GM21528 (cell line): Measurements from ENCODE around the gene TIFAB.

Experiments
- ATAC-seq: cut with Tn5 transposase; IDR thresholded peaks from one replicate; pipeline ENCODE4 v1.9.1; 2021; ENCODE audit warnings: mild to moderate bottlenecking, moderate library complexity; ENCODE audit not compliant: unreplicated experiment, low FRiP score

TIFAB gene

DNA sequence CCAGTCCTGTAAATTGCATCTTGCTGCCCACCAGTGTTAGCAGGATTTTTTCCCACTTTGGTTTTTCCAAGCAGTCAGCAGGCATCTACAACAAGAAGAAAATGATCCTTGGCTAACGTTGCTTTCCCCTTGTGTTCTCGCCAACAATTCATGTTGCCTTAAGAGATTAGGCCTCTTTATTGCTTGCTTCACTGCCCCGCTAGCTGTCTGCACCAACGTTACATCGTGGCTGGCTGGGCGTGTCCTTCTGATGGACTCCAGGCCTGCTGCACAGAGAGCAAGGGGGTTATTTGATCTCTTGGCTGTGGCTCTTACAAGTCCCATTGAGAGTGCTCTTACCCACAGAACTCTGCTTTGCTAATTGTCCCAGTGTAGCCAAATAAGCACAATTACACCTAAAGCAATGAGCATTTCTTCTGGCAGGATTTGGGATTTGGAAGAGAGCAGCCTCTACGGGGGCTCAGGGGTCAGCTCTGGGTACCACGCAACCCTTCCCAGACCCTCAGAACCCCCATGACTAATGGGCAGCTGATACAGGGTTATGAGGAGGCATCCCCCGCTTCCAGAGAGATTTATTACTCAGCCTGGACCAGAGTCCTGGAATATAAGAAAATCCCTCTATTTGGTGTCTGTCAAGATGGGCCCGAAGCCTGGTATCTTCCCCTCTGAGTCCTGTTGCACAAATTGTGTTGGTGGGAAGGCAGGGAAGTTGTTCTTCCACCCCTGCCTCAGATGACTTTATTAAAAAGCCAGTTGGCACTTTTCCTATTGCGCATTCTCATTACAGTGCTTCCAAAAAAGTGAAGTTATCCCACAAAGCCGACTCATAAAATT lies 22.6 kb downstream of the TIFAB start:
- ATAC-seq: no peak

DNA sequence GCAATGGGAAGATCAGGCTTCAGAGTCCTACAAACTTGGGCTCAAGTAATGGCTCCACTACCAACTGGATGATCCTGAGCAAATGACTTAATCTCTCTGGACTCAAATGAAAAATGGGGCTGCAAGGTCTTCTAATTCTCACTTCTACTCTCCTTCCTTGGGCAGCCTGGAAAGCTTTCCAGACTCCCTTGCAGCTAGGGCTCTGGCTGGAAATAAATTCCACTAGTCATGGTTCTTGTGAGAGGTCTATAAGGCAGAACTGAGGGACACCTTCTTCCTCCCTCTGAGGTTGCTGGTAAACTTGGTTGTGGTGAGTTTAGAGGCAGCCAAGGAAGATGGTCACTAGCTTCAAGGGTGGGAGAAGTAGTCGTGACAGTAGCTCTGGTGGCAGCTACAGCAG lies 23.6 kb downstream of the TIFAB start:
- no peak for ATAC-seq

DNA sequence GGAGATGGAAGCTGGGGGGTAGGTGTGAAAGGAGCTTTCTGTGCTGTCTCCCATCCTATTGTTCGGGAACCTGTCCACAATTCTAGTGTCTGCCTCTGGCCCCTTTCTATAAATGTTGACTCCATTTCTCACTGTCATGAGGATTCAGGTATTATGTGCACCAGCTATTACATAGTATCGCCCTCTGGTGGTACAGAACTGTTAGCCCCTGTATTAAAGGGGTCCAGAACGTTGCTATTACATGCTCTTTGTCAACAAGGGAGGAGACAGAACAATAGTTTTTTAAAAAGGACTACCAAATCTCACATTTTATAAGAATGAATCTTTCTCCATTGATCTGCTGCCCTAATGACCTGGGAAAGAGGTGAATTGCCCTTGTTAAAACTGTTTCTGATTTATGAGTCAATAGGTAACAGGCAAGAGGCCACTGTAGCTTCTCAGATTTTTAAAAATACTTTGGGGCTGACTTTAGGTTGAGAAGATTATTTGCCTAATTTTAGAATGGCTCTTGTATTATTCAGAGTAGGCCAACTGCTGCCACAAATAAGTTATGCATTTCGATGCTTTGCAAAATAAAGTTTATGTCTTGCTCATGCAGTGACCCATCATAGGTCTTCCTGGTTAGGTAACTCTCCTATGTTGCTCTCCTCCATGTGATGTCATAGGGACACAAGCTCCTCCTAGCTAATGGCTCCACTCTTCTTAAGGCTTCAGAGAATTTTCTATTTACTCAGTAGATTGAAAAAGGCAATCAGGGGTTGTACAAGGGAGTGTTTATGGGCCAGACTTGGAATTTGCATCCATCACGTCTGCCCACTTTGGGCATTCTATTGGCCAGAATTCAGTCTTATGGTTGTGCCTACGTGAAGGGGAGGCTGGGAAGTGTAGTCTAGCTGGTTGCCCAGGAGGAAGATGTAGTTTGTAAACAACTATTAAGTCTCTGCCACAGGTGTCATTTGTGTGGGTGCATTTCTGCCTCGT lies 25.8 kb downstream of the TIFAB start:
- peak; percentile 67 for ATAC-seq

GRCh38 chr5:135425641-135426040 lies 26.5 kb downstream of the TIFAB start:
- ATAC-seq: no peak

GRCh38 chr5:135423846-135424168 lies 28.3 kb downstream of the TIFAB start:
- ATAC-seq: no peak

DNA sequence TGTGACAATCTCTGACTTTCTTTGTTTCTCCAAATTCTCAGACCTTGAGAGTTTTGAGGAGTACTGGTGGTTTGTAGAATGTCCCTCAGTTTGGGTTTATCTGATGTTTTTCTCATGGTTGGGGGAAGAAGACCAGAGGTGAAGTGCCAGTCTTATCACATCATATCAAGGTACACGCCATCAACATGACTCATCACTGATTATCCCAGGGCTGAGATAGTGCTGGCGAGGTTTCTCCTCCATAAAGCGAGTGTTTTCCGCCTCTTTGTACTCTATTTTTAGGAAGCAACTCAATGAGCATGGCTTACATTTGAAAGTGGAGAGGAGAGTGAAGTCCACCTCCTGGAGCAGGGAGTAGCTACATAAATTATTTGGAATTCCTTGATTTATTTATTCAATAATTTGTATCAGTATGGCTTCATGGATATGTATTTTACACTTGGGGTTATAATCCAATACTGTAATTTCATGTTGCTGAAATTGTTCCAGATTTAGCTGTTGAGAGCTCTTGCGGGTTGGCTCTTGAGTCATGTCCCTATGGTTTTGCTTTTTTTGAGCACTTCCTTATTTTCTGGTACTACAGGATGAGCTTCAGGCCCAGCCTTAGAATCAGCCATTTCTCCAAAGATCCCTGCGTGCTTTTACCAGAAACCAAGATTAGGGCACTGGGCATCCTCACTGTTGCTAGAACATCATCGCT lies 28.9 kb downstream of the TIFAB start:
- no peak for ATAC-seq

- ATAC-seq: no peak
These were observed 29.7 kb downstream of the TIFAB start for GRCh38 chr5:135422419-135422818.

GRCh38 chr5:135417083-135417482 lies 35.1 kb downstream of the TIFAB start:
- ATAC-seq: no peak

- no peak for ATAC-seq
These were observed 47.1 kb downstream of the TIFAB start for GRCh38 chr5:135405082-135405481.

GRCh38 chr5:135402031-135402430 lies 50.1 kb downstream of the TIFAB start:
- ATAC-seq: no peak

GRCh38 chr5:135400866-135401265 lies 51.3 kb downstream of the TIFAB start:
- ATAC-seq: no peak

DNA sequence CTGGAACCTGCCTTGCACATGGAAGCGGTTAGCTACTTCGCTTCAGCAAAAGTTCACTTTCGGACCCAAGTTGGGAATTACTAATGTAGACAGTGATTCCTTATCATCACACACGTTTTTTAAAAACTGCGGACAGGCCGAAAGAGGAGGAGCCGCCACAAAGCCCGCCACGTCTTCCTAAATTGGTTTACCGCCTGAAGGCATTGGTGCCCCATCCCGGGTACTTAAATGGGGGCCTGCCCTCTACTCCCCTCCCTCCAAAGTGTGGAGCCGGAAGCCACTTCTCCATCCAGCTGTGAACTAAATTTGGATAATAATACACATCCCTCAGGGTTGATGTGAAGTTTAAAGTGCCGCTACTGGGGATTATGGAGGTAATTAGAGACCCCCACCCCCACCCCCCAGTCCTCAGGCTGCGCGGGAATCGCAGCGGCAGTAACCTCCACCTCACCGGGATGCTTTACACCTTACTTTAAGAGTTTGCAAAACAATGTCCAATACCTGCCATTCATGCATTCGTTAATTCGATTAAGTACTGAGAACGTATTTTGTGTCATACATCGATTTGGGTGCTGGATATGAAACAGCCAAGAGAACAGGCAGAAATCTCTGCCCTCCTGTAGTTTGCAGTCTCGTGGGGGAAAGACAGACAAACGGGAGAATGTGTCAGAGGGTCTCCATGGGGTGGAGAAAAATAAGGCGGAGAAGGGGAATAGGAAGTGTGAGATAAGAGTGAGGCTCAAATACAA lies 52.2 kb downstream of the TIFAB start:
- no peak for ATAC-seq

GRCh38 chr5:135398855-135399793 lies 53.0 kb downstream of the TIFAB start, which contains the start of gene MACROH2A1:
Gene MACROH2A1 (minus strand): TSS chr5:135399231. CDS start chr5:135389093, 10,138 bp downstream.
- ATAC-seq: peak; percentile 86

DNA sequence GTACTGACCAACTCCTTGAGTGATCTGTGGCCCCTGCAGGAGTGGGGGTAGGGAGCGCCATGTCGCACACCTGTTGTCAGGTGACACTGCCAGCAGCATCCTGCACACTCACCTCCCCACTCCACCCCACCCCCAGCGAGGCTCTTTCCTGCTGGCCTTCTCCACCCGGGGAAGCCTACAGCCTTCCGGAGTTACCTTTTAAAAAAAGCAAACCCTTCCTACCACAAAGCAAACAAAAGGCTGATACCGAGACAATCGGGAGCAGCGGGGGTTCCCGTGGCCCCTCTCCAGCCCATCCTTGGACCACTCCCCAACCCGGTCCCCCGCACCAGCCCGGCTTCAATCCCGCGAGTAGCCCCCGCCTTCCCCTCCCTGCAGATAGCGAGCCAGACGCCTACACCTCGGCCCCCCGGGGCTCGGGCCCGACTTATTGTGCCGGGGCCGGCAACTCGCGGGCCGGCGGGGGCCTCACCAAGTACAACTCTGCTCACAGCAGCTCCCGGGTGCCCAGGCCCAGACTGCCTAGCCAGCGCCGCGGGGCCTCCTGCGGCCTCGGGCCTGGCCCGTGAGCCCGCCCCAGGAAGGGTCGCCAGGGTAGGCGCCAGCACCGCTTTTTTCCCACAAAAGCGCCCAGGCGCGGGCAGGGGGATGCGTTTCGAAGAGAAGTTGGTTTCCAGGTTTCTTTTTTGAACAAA lies 53.8 kb downstream of the TIFAB start:
- ATAC-seq: peak; percentile 45
